BE2C (cell line): Measurements from ENCODE around the gene LGALS7.

Experiments
- DNase-seq: peaks from one replicate; pipeline ENCODE4 v3.0.0-alpha.2; 2020
- H3K27me3 ChIP-seq: fragments of 250-450 bp; sonication (Bioruptor Pico); 2 replicates; pipeline ENCODE4 v1.5.1; 2020; ENCODE audit warnings: mild to moderate bottlenecking
- H3K36me3 ChIP-seq: fragments of 250-450 bp; sonication (Bioruptor Pico); 2 replicates; pipeline ENCODE4 v1.5.1; 2020; ENCODE audit warnings: mild to moderate bottlenecking
- H3K4me1 ChIP-seq: fragments of 250-450 bp; sonication (Bioruptor Pico); 2 replicates; pipeline ENCODE4 v1.5.1; 2020
- H3K4me3 ChIP-seq: 2 replicates; pipeline ENCODE4 v1.5.1; 2011; ENCODE audit warnings: low read depth, low read length
- H3K9me3 ChIP-seq: fragments of 250-450 bp; sonication (Bioruptor Pico); 2 replicates; pipeline ENCODE4 v1.5.1; 2020
- TF ChIP-seq, protein P1 (sequence below): IDR thresholded peaks from 2 replicates; pipeline ENCODE4 v1.5.1; 2012; ENCODE audit warnings: mild to moderate bottlenecking, low read depth, low read length

The LGALS7 gene

GRCh38 chr19:38745316-38745715 lies 28.0 kb downstream of the LGALS7 start:
- no peaks in the 10 kb centered on the region for H3K4me1 ChIP-seq
- H3K9me3 ChIP-seq, result no peaks in the 10 kb centered on the region
- TF ChIP-seq, protein P1, sequence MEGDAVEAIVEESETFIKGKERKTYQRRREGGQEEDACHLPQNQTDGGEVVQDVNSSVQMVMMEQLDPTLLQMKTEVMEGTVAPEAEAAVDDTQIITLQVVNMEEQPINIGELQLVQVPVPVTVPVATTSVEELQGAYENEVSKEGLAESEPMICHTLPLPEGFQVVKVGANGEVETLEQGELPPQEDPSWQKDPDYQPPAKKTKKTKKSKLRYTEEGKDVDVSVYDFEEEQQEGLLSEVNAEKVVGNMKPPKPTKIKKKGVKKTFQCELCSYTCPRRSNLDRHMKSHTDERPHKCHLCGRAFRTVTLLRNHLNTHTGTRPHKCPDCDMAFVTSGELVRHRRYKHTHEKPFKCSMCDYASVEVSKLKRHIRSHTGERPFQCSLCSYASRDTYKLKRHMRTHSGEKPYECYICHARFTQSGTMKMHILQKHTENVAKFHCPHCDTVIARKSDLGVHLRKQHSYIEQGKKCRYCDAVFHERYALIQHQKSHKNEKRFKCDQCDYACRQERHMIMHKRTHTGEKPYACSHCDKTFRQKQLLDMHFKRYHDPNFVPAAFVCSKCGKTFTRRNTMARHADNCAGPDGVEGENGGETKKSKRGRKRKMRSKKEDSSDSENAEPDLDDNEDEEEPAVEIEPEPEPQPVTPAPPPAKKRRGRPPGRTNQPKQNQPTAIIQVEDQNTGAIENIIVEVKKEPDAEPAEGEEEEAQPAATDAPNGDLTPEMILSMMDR, result no peak
- H3K36me3 ChIP-seq, result no peaks in the 10 kb centered on the region
- no peak for DNase-seq
- H3K4me3 ChIP-seq, result no peak overlapping the region
- no peaks in the 10 kb centered on the region for H3K27me3 ChIP-seq

GRCh38 chr19:38744874-38745273 lies 28.4 kb downstream of the LGALS7 start:
- no peaks in the 10 kb centered on the region for H3K4me1 ChIP-seq
- H3K36me3 ChIP-seq, result no peaks in the 10 kb centered on the region
- TF ChIP-seq, protein P1, result no peak
- no peak overlapping the region for H3K4me3 ChIP-seq
- H3K9me3 ChIP-seq, result no peaks in the 10 kb centered on the region
- DNase-seq, result no peak
- no peaks in the 10 kb centered on the region for H3K27me3 ChIP-seq

DNA sequence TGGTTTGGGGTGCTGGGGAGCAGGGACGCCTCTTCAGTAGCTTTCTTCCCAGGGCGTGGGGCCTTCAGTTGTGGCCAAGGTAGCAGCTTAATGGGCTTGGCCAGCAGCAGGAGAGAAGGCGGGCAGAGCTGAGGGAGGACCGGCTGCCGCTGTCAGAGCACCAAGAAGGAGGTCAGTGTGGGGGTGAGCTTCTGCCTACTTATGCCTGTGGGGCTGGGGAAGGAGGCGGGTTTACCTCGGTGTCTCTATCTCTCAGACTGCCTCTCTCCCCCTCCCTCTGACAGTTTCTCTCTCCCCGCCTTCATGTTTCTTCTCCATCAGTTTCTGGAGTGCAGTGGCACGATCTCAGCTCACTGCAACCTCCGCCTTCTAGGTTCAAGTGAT lies 29.0 kb downstream of the LGALS7 start, which contains the start of gene CAPN12:
CAPN12 (minus strand) TSS at position 177 of the 384 bp plus-strand sequence. CDS start 309 bp downstream, outside the sequence.
- Histone ChIP-seq H3K27me3 (no peaks in the 10 kb centered on the region), H3K36me3 (no peaks in the 10 kb centered on the region), H3K4me3 (no peak within 1 kb of the TSS), H3K9me3 (no peaks in the 10 kb centered on the region), H3K4me1 (no peaks in the 10 kb centered on the region)
- DNase-seq, result no peak
- TF ChIP-seq, protein P1, result no peak

DNA sequence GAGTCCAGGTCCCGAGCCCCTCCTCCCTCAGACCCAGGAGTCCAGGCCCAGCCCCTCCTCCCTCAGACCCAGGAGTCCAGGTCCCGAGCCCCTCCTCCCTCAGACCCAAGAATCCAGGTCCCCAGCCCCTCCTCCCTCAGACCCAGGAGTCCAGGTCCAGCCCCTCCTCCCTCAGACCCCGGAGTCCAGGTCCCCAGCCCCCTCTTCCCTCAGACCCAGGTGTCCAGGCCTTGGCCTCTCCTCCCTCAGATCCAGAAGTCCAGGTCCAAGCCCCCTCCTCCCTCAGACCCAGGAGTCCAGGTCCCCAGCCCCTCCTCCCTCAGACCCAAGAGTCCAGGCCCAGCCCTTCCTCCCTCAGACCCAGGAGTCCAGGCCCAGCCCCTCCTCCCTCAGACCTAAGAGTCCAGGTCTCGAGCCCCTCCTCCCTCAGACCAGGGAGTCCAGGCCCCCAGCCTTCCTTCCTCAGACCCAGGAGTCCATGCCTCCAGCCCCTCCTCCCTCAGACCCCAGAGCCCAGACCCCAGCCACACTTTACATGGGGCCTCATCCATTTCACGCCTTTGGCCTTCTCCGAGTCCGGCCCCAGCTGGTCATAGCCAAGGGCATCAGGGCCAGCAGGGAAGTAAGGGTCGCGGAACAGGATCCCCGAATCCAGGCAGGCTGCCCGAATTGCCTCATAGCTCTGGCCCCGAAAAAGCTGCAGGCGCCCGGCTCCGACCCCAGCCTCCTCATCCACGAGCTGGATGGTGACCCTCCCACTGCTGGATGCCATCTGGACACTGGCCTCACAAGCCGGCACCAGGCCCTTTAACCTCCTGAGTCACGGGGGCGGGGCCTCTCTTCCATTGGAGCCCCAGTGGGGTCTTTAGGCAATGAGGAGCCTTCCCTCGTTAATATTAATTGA lies 29.7 kb downstream of the LGALS7 start:
- no peaks in the 10 kb centered on the region for H3K9me3 ChIP-seq
- no peak overlapping the region for H3K4me3 ChIP-seq
- no peak for DNase-seq
- H3K4me1 ChIP-seq, result no peaks in the 10 kb centered on the region
- TF ChIP-seq, protein P1, result no peak
- no peaks in the 10 kb centered on the region for H3K27me3 ChIP-seq
- H3K36me3 ChIP-seq, result no peaks in the 10 kb centered on the region

DNA sequence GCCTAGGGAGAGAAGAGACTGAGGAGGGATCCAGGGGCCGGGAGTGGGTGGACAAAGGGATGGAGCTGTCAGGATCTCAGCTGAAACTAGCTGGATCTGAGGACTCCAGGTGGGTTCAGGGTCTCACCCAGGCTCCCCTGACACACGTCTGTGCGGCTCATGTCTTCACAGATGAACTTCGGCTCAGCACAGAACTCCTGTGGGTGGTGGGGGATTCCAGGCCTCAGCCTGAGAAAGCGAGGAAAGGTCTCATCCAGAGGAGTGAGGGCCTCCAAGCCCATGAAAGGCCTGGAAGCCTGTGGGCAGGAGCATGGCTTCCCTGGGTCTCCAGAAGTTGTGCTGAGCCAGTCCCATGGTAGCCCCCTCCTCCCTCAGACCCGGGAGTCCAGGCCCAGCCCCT lies 30.4 kb downstream of the LGALS7 start:
- no peaks in the 10 kb centered on the region for H3K36me3 ChIP-seq
- DNase-seq, result no peak
- TF ChIP-seq, protein P1, result no peak
- no peaks in the 10 kb centered on the region for H3K27me3 ChIP-seq
- H3K4me1 ChIP-seq, result no peaks in the 10 kb centered on the region
- H3K9me3 ChIP-seq, result no peaks in the 10 kb centered on the region
- H3K4me3 ChIP-seq, result no peak overlapping the region

- no peak overlapping the region for H3K4me3 ChIP-seq
- H3K36me3 ChIP-seq, result no peaks in the 10 kb centered on the region
- H3K4me1 ChIP-seq, result no peaks in the 10 kb centered on the region
- TF ChIP-seq, protein P1, result no peak
- no peaks in the 10 kb centered on the region for H3K9me3 ChIP-seq
- DNase-seq, result no peak
- no peaks in the 10 kb centered on the region for H3K27me3 ChIP-seq
Measured at GRCh38 chr19:38742296-38742695, 31.0 kb downstream of the LGALS7 start.
